Neural cell (in vitro differentiated cells): Measurements from ENCODE around the gene LHX4. TPM values are rescaled to one million over a fixed set of nuclear protein-coding genes. Genes with fewer than 3 reads are reported as not detected.
A peak's percentile ranks its signal among the peaks of the same experiment; 100 is the strongest.

Experiments used
- H2AFZ ChIP-seq: fragments of 200-600, 300-800 bp; sonication (generic), shearing (Covaris generic); 2 replicates; pipeline ENCODE4 v1.6.0; 2014; ENCODE audit warnings: low read depth, mild to moderate bottlenecking, antibody characterized with exemption, low read length, moderate library complexity
- H3F3A ChIP-seq: fragments of 200-600 bp; shearing (Covaris generic); 2 replicates; pipeline ENCODE4 v1.6.1; 2016; ENCODE audit warnings: mild to moderate bottlenecking, moderate library complexity, mixed read lengths, antibody characterized with exemption, low read length; ENCODE audit not compliant: insufficient read depth, poor library complexity, severe bottlenecking
- H3K27ac ChIP-seq: fragments of 200-600, 300-800 bp; sonication (generic), shearing (Covaris generic); 2 replicates; pipeline ENCODE4 v1.5.1; 2014; ENCODE audit warnings: mild to moderate bottlenecking, low read length, moderate library complexity
- H3K27me3 ChIP-seq: fragments of 300-800, 200-600 bp; sonication (generic), shearing (Covaris generic); 2 replicates; pipeline ENCODE4 v1.6.0; 2014; ENCODE audit warnings: mild to moderate bottlenecking, low read depth, low read length, moderate library complexity; ENCODE audit not compliant: insufficient read depth
- H3K36me3 ChIP-seq: fragments of 300-800, 200-600 bp; sonication (generic), shearing (Covaris generic); 2 replicates; pipeline ENCODE4 v1.5.1; 2014; ENCODE audit warnings: mild to moderate bottlenecking, antibody characterized with exemption, low read length, moderate library complexity; ENCODE audit not compliant: insufficient read depth
- H3K4me2 ChIP-seq: fragments of 300-800, 200-600 bp; sonication (generic), shearing (Covaris generic); 2 replicates; pipeline ENCODE4 v1.6.0; 2014; ENCODE audit warnings: mild to moderate bottlenecking, low read length
- H3K4me3 ChIP-seq: fragments of 300-800, 200-600 bp; sonication (generic), shearing (Covaris generic); 2 replicates; pipeline ENCODE4 v1.5.1; 2014; ENCODE audit warnings: mild to moderate bottlenecking, low read length, moderate library complexity
- H3K79me2 ChIP-seq: fragments of 200-600 bp; shearing (Covaris generic); replicated peaks from 2 replicates; pipeline ENCODE4 v1.6.0; 2014; ENCODE audit warnings: mild to moderate bottlenecking, low read length, moderate library complexity; ENCODE audit not compliant: insufficient read depth
- H3K9ac ChIP-seq: fragments of 300-800, 200-600 bp; sonication (generic), shearing (Covaris generic); 2 replicates; pipeline ENCODE4 v1.6.1; 2016; ENCODE audit warnings: mild to moderate bottlenecking, low read length, mixed read lengths
- H3K9me2 ChIP-seq: fragments of 200-600 bp; shearing (Covaris generic); 2 replicates; pipeline ENCODE4 v1.6.1; 2016; ENCODE audit warnings: mild to moderate bottlenecking, low read length, mixed read lengths; ENCODE audit not compliant: insufficient read depth
- H3K9me3 ChIP-seq: fragments of 200-600, 300-800 bp; sonication (generic), shearing (Covaris generic); 2 replicates; pipeline ENCODE4 v1.6.1; 2016; ENCODE audit warnings: mild to moderate bottlenecking, mixed run types, low read length, moderate library complexity, mixed read lengths
- H4K20me1 ChIP-seq: fragments of 200-600 bp; shearing (Covaris generic); 2 replicates; pipeline ENCODE4 v1.6.1; 2016; ENCODE audit warnings: mild to moderate bottlenecking, mixed run types; ENCODE audit not compliant: insufficient read depth
- EP300 ChIP-seq: fragments of 450-650 bp; conservative IDR thresholded peaks from 2 replicates; pipeline ENCODE4 v1.6.1; 2014; ENCODE audit warnings: antibody characterized with exemption, mild to moderate bottlenecking, moderate library complexity; ENCODE audit not compliant: poor library complexity, severe bottlenecking
- EZH2 ChIP-seq: fragments of 200-600, 300-800 bp; shearing (Covaris generic), sonication (generic); IDR thresholded peaks from 2 replicates; pipeline ENCODE4 v1.6.1; 2014; ENCODE audit warnings: antibody characterized with exemption, low read length, borderline replicate concordance, mild to moderate bottlenecking; ENCODE audit not compliant: insufficient read depth, poor library complexity, severe bottlenecking
- MXI1 ChIP-seq: fragments of 450-650 bp; conservative IDR thresholded peaks from 2 replicates; pipeline ENCODE4 v1.6.1; 2014; ENCODE audit warnings: antibody characterized with exemption, mild to moderate bottlenecking; ENCODE audit not compliant: poor library complexity, severe bottlenecking
- POLR2AphosphoS5 ChIP-seq: IDR thresholded peaks from 2 replicates; pipeline ENCODE4 v1.6.1; 2012
- RAD21 ChIP-seq: fragments of 450-650 bp; conservative IDR thresholded peaks from 2 replicates; pipeline ENCODE4 v1.6.1; 2014; ENCODE audit warnings: antibody characterized with exemption, mild to moderate bottlenecking, moderate library complexity
- SMC3 ChIP-seq: fragments of 450-650 bp; conservative IDR thresholded peaks from 2 replicates; pipeline ENCODE4 v1.6.1; 2014; ENCODE audit warnings: antibody characterized with exemption, mild to moderate bottlenecking, moderate library complexity; ENCODE audit not compliant: poor library complexity
- polyA plus RNA-seq: library from polyadenylated mRNA; depleted of rRNA; stranded (reverse); fragments of >200 nt; gene quantifications from 2 replicates; pipeline ENCODE4 v1.2.3, GENCODE V29; 2014
- TF ChIP-seq, protein P1 (sequence below): fragments of 450-650 bp; IDR thresholded peaks from 2 replicates; pipeline ENCODE4 v1.5.1; 2014; ENCODE audit warnings: antibody characterized with exemption, mild to moderate bottlenecking, moderate library complexity; ENCODE audit not compliant: poor library complexity, severe bottlenecking

Gene LHX4
- polyA plus RNA-seq, 1 donor from 2014 or later, result not detected

DNA sequence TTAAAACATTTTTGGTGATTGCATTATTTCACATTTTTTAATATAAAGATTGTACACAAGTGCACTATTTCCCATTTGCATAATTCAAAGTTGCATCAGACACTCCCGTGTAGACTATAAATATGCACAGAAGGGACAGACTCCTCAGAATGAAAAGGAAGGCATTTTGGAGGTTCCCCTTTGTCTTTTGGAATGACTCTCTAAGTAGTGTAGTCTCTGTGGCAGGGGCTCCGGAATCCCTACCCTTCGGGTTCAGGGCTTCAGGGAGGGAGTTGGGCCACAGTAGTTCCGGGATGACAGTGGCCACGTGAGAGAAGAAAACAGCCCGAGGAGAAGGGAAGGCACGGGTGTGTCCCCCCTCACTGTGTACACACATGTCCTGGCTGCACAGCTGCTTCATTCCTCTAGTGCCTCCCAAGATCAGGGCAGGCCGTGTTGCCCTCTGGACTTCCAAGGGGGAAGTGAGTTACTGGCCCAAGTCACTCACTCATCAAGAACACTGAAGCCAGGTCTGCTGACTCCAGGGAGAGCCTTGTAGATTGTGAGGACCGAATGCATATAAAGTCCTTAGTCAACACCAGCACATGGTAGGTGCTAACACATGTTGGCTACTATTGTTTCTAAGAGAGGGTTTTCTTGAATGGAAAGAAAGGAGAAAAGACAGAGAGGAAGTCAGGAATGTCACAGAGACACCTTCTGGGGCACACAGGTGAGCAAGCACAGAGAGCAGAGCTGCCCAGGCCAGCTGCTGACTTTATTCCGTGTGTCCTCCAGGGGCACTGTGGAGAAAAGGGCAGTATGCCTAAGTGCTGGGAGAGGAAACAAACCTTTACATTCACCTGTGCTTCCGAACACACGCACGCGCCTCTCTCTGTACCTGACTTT is 39.8 kb downstream of the LHX4 start:
- TF ChIP-seq, protein P1, sequence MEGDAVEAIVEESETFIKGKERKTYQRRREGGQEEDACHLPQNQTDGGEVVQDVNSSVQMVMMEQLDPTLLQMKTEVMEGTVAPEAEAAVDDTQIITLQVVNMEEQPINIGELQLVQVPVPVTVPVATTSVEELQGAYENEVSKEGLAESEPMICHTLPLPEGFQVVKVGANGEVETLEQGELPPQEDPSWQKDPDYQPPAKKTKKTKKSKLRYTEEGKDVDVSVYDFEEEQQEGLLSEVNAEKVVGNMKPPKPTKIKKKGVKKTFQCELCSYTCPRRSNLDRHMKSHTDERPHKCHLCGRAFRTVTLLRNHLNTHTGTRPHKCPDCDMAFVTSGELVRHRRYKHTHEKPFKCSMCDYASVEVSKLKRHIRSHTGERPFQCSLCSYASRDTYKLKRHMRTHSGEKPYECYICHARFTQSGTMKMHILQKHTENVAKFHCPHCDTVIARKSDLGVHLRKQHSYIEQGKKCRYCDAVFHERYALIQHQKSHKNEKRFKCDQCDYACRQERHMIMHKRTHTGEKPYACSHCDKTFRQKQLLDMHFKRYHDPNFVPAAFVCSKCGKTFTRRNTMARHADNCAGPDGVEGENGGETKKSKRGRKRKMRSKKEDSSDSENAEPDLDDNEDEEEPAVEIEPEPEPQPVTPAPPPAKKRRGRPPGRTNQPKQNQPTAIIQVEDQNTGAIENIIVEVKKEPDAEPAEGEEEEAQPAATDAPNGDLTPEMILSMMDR, result peak; percentile 20
- no peak for TF ChIP-seq RAD21
- no peak overlapping the region for H3K27ac ChIP-seq
- no peaks in the 10 kb centered on the region for H3F3A ChIP-seq
- H3K36me3 ChIP-seq, result no peaks in the 10 kb centered on the region
- H3K4me3 ChIP-seq, result no peak overlapping the region
- no peaks in the 10 kb centered on the region for H3K79me2 ChIP-seq
- no peaks in the 10 kb centered on the region for H4K20me1 ChIP-seq
- no peak overlapping the region for H3K4me2 ChIP-seq
- H3K9me3 ChIP-seq, result no peaks in the 10 kb centered on the region
- H3K27me3 ChIP-seq, result no peaks in the 10 kb centered on the region
- H3K9me2 ChIP-seq, result no peaks in the 10 kb centered on the region
- no peak overlapping the region for H2AFZ ChIP-seq
- no peak overlapping the region for H3K9ac ChIP-seq

DNA sequence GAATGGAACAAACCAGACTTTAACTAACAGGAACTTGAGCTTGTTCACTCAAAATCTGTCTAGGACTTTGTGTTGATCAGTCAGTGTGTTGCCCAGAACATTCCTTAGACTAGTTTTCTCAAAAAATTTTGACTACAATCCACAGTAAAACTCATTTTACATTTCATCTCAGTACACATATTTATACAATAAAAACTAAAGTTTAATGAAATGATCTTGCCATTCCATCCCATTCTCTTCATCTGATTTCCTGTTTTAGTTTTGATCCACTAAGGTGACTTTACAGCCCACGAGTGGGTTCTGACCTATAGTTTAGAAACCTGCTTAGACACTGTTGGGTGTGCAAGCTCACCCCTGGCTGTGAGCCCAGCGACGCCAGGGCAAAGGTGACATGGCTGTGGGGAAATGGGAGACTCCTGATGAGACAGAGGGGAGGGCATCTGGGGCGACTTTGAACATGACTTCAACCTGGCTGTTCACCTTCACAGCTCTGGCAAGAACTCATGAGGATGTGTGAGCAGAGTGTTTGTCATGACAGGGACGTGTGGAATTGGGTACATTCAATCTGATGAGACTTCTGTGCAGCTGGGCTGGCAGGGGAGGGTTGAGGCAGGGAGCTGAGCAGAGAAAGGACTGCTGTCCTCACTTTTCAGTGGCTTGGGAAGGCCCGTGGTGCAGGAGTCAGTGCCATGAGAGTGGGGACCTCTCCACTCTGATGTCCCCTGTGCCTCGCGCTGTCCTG is 40.6 kb downstream of the LHX4 start:
- H3K9ac ChIP-seq, result no peak overlapping the region
- no peaks in the 10 kb centered on the region for H3K36me3 ChIP-seq
- no peaks in the 10 kb centered on the region for H3F3A ChIP-seq
- H4K20me1 ChIP-seq, result no peaks in the 10 kb centered on the region
- no peak overlapping the region for H3K4me2 ChIP-seq
- no peak for TF ChIP-seq SMC3
- TF ChIP-seq, protein P1, result no peak
- H3K9me3 ChIP-seq, result no peaks in the 10 kb centered on the region
- H2AFZ ChIP-seq, result no peak overlapping the region
- H3K9me2 ChIP-seq, result no peaks in the 10 kb centered on the region
- no peak overlapping the region for H3K4me3 ChIP-seq
- no peak overlapping the region for H3K27ac ChIP-seq
- H3K27me3 ChIP-seq, result no peaks in the 10 kb centered on the region
- H3K79me2 ChIP-seq, result no peaks in the 10 kb centered on the region

DNA sequence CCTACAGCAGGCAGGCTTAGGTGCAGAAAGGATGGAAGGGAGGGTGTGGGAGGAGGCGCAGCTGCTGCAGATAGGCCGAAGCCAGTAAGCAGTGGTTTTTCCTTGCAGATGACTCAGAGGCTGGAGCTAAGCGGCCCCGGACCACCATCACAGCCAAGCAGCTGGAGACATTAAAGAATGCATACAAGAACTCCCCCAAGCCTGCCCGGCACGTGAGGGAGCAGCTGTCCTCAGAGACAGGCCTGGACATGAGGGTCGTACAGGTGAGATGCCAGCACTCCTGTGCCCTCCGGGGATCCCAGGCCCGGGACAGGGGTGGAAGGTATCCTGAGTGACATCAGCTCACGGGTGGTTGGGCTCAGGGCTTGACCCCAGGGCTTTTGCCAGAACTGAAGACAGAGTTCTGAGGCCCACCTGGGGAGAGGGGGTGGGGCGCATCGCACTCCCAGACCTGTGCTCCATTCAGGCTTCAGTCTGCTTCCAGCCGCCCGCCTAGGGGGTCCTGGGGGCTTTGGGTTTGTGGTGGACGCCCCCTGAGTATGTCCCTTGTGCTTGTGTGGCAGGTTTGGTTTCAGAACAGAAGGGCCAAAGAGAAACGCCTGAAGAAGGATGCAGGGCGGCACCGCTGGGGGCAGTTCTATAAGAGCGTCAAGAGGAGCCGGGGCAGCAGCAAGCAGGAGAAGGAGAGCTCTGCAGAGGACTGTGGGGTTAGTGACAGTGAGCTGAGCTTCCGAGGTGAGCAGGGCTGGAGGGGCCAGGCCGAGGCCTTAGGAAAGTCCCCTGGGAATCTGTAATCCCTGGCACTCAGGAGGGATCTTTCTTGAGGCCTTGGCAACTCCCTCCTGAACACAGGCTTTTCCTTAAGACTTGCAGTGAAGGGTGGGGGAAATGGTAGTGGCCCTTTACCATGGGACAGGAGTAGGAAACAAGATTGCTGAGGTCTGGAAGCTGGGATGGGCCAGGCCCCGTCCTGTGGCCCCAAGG is 41.5 kb downstream of the LHX4 start:
- Histone ChIP-seq H3K9me3 (no peaks in the 10 kb centered on the region), H3K9ac (no peak overlapping the region), H4K20me1 (no peaks in the 10 kb centered on the region), H3K27ac (no peak overlapping the region), H3K36me3 (no peaks in the 10 kb centered on the region), H3K9me2 (no peaks in the 10 kb centered on the region), H3K27me3 (no peaks in the 10 kb centered on the region), H2AFZ (no peak overlapping the region), H3F3A (no peaks in the 10 kb centered on the region), H3K4me2 (no peak overlapping the region), H3K4me3 (no peak overlapping the region), H3K79me2 (no peaks in the 10 kb centered on the region)
- no peak for TF ChIP-seq EZH2
- TF ChIP-seq MXI1, result no peak
- TF ChIP-seq, protein P1, result no peak
- no peak for TF ChIP-seq POLR2AphosphoS5
- no peak for TF ChIP-seq RAD21
- no peak for TF ChIP-seq EP300
- no peak for TF ChIP-seq SMC3
